ENCODE data around the gene KCNQ1.

- TF ChIP-seq CTCF (IDR thresholded peaks at IDR 0.05) (no peak), POLR2AphosphoS5 (IDR thresholded peaks at IDR 0.05) (no peak), POLR2A (IDR thresholded peaks at IDR 0.05) (no peak), EP300 (IDR thresholded peaks at IDR 0.05; ENCODE audit: low read depth) (no peak)
Measured at GRCh38 chr11:2467695-2468055, 22.9 kb downstream of the KCNQ1 start.
